Endothelial cell (in vitro differentiated cells): ENCODE data around the gene CRYGN. TPM values are rescaled to one million over a fixed set of nuclear protein-coding genes. Genes with fewer than 3 reads are reported as not detected.

Experiments used
- DNase-seq: peaks from one replicate; pipeline ENCODE4 v3.0.0; 2021; ENCODE audit warnings: low spot score
- H3K27ac Mint-ChIP-seq: one replicate; pipeline ENCODE4 v1.8.0; 2021; ENCODE audit warnings: mixed read lengths, inconsistent platforms; ENCODE audit not compliant: unreplicated experiment
- H3K27me3 Mint-ChIP-seq: one replicate; pipeline ENCODE4 v1.8.0; 2021; ENCODE audit warnings: mild to moderate bottlenecking, moderate library complexity, mixed read lengths, inconsistent platforms; ENCODE audit not compliant: unreplicated experiment
- H3K36me3 Mint-ChIP-seq: one replicate; pipeline ENCODE4 v1.8.0; 2021; ENCODE audit warnings: mild to moderate bottlenecking, low read depth, mixed read lengths, inconsistent platforms; ENCODE audit not compliant: unreplicated experiment
- H3K4me1 Mint-ChIP-seq: one replicate; pipeline ENCODE4 v1.8.0; 2021; ENCODE audit warnings: mild to moderate bottlenecking, mixed read lengths, inconsistent platforms; ENCODE audit not compliant: unreplicated experiment
- H3K4me3 Mint-ChIP-seq: one replicate; pipeline ENCODE4 v1.8.0; 2021; ENCODE audit warnings: mild to moderate bottlenecking, mixed read lengths, inconsistent platforms; ENCODE audit not compliant: unreplicated experiment
- H3K9me3 Mint-ChIP-seq: one replicate; pipeline ENCODE4 v1.8.0; 2021; ENCODE audit warnings: mixed read lengths, inconsistent platforms; ENCODE audit not compliant: unreplicated experiment
- CTCF ChIP-seq: fragments of 200-600 bp; sonication (generic); IDR thresholded peaks from one replicate; pipeline ENCODE4 v1.5.0; 2021; ENCODE audit warnings: antibody characterized with exemption; ENCODE audit not compliant: unreplicated experiment
- total RNA-seq: library from RNA; stranded (reverse); fragmentation: NEBNext Ultra II Directional; extraction: Animal tissue kit (Norgen Biotek cat#: 25700); gene quantifications from one replicate; pipeline ENCODE4 v1.2.1, GENCODE V29; 2021; ENCODE audit not compliant: unreplicated experiment

CRYGN gene
- total RNA-seq, 1 donor from 2014 or later: not detected

DNA sequence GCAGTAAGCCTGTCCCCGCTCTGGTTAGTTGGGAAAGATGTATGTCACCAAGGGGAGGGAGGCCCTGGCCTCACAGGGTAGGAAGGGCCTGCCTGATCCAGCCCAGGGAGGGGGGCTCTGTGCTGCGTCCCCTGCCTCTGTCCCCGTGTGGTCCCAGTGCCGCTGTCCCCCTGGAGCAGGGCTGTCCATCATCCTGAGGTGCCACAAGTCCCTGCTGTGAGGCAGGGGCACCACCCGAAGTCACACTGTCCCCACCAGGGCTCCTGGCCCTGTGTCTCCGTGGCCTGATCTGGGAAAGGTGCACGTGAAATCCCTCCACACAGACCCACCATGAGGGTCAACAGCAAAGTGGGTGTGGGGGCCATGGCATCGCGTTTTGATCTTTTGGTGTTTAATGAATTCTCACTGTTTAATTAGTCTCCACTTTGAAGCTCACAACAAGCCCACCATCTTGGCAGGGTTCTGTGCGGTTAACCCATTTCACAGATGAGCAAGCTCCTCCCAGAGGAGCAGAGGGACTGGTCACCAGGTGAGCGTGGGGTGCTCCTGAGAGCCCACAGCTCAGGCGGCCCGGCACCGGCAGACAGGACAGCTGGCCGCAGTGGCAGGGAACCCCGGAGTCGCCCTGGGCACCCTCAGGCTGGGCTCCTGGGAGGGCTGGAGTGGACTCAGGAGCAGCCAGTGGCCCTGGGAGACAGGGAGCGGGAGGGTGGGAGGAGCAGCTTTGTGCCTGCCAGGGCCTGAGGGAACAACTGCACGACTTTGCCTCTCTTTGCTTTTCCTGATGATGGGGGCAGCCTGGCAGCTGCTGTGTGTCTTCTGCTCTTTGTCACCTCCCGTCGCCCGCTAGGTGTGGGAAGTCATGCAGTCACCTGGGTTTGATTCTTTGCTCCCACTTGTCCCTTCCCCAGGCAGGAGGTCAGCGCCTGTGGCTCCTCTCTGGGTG lies 12.0 kb upstream of the CRYGN start:
- no peaks in the 10 kb centered on the region for H3K9me3 Mint-ChIP-seq
- DNase-seq: no peak
- H3K4me1 Mint-ChIP-seq: peaks cover 20% of the 10 kb centered on the region

GRCh38 chr7:151451156-151451555 lies 11.2 kb upstream of the CRYGN start:
- H3K4me1 Mint-ChIP-seq: peaks cover 14% of the 10 kb centered on the region
- no peaks in the 10 kb centered on the region for H3K36me3 Mint-ChIP-seq
- H3K9me3 Mint-ChIP-seq: no peaks in the 10 kb centered on the region
- H3K4me3 Mint-ChIP-seq: no peak overlapping the region
- no peak for TF ChIP-seq CTCF
- no peak for DNase-seq
- no peaks in the 10 kb centered on the region for H3K27me3 Mint-ChIP-seq
- no peak overlapping the region for H3K27ac Mint-ChIP-seq

More for the DNA sequence above, 12.0 kb upstream of the CRYGN start:
- Mint-ChIP-seq H3K27me3 (no peaks in the 10 kb centered on the region), H3K36me3 (no peaks in the 10 kb centered on the region), H3K4me3 (no peak overlapping the region), H3K27ac (no peak overlapping the region)
- no peak for TF ChIP-seq CTCF

DNA sequence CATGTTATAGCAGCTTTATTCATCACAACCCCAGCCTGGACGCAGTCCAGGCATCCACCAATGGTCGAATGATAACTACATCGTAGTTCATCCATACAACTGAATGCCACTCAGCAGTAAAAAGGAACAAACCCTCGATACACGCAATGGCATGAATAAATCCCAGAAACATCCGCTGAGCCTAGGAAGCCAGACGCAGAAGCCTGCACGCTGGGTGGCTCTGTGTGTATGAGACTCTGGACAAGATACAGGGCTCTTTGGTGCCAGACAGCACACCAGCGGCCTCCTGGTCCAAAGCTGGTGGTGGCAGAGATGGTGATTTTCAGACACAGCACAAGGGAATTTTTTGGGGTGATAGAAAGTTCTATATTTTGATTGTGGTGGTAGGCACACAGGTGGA lies 10.0 kb upstream of the CRYGN start:
- H3K9me3 Mint-ChIP-seq: no peaks in the 10 kb centered on the region

DNA sequence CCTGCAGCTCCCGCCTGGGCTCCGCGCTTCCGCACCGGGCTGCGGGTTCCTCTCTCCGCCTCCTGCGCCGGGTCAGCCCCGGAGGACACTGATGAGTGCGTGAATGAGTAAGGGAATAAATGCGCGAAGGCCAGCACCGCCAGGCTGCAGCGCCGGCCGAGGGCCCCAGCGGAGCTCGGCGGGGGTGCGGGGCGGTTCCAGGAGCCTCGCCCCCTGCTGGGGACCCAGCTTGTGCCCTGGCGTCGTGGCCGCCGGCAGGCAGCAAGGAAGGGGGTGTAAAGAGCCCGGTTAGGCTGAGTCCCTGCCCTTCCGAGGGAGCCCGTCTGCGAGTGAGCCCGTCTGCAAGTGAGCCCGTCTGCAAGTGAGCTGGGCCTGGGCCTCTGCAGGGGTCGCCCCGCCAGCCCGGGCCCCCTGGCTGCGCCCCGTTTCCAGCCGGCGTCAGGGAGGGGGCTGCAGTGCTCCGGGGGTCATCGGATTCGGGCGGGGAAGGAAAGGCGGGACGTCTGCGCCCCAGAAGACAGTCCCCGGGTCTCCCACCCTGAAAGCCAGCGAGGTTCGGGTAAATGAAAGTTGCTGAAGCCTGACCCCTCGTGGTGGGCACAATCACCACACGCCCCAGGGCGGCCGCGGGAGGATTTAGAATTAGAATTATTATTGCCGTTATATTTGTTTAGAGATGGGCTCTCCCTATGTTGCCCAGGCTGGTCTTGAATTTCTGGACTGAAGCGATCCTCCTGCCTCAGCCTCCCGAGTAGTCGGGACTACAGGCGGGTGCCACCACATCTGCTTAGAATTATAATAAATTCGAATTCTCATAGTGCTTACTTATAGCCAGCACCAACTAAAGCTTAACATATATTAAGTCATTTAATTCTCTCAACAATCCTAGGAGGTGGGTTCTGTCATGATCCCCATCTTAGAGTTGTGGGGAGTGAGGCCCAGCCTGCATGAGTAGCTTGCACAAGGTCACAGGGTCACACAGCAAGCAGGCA lies 8.6 kb upstream of the CRYGN start:
- TF ChIP-seq CTCF: peak; percentile 74
- Mint-ChIP-seq H3K4me1 (peaks cover 7% of the 10 kb centered on the region), H3K9me3 (no peaks in the 10 kb centered on the region), H3K27me3 (peaks cover 2% of the 10 kb centered on the region), H3K36me3 (no peaks in the 10 kb centered on the region), H3K4me3 (no peak overlapping the region), H3K27ac (no peak overlapping the region)
- DNase-seq: peak; percentile 76

More for the DNA sequence above, 10.0 kb upstream of the CRYGN start:
- H3K4me3 Mint-ChIP-seq: no peak overlapping the region
- peaks cover 7% of the 10 kb centered on the region for H3K4me1 Mint-ChIP-seq
- no peak overlapping the region for H3K27ac Mint-ChIP-seq
- no peak for DNase-seq
- H3K27me3 Mint-ChIP-seq: peaks cover 2% of the 10 kb centered on the region
- no peaks in the 10 kb centered on the region for H3K36me3 Mint-ChIP-seq
- no peak for TF ChIP-seq CTCF
